ENCODE measurements around the gene POLR1H. TPM values are rescaled to one million over a fixed set of nuclear protein-coding genes. Genes with fewer than 3 reads are reported as not detected.

Gene POLR1H
- total and polyA plus RNA-seq, 2 experiments from 2014 or later = 28.1 to 93.6 TPM

DNA sequence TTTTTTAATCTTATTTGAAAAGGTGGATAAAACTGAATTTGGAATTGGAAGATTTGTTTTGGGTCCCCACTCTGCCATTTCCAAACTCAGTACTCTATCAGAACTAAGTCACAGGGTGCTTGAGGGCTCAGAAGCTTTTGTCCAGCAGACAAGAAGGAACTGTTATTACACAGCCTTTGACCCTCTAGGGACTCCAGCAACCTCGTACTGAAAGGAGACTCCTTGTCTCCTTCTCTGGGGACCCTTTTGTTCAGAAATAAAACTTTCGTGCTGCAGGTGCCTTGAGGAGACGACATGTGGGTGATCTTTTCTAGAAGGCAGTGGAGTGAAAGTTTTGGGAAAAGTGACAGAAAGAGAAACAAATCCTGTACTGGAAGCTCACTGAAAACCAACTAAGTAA is 7.4 kb upstream of the POLR1H start:
- H3K4me3 ChIP-seq = no peak overlapping the region

DNA sequence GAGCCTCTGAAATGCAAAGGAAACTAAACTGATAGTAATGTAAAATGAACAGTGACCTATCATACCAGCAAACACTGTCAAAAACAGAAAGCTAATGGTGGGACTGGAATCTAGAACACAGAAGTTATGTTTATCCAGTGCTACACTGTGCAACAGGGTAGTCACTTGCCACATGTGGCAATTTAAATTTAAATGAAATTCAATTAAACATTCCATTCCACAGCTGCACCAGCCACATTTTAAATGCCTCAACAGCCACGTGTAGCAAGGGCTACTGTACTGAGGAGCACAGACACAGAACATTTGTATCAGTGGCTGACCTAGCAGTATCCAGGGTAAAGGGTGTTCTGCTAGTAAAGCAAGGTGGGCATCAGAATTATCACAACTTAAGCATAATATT is 5.6 kb upstream of the POLR1H start:
- Mint-ChIP-seq H3K27me3 (ENCODE audit: insufficient read depth, low read depth, poor library complexity) (no peaks in the 10 kb centered on the region), H3K4me3 (no peak overlapping the region), H3K36me3 (ENCODE audit: low read depth) (no peaks in the 10 kb centered on the region), H3K4me1 (no peaks in the 10 kb centered on the region; the same call in 2 of the 3 replicates), H3K9me3 (no peaks in the 10 kb centered on the region), H3K27ac (no peak overlapping the region)
- TF ChIP-seq POLR2AphosphoS5 (IDR thresholded peaks at IDR 0.05; ENCODE audit: low read depth) (no peak), ZNF331 (CRISPR knock-in tag; IDR thresholded peaks at IDR 0.05; ENCODE audit: low read depth) (no peak), STAT1 (IDR thresholded peaks at IDR 0.05; ENCODE audit: unreplicated experiment) (no peak), JUNB (IDR thresholded peaks at IDR 0.05; ENCODE audit: unreplicated experiment) (no peak), NANOG (IDR thresholded peaks at IDR 0.05; ENCODE audit: borderline replicate concordance) (no peak), ZNF114 (CRISPR knock-in tag; IDR thresholded peaks at IDR 0.05) (no peak)
- H3K27ac ChIP-seq (ENCODE audit: low read depth) = no peak overlapping the region
- H3K36me3 ChIP-seq (ENCODE audit: insufficient read depth) = no peaks in the 10 kb centered on the region
- peaks cover 9% of the 10 kb centered on the region for H3K4me1 ChIP-seq (ENCODE audit: insufficient read depth)
- H3K9me2 ChIP-seq (ENCODE audit: insufficient read depth) = no peaks in the 10 kb centered on the region
- H4K20me1 ChIP-seq (replicated peaks; ENCODE audit: insufficient read depth) = no peaks in the 10 kb centered on the region; the same call in 1 of the 2 replicates
- no peak overlapping the region for H3K4me3 ChIP-seq
- no peak for DNase-seq (ENCODE audit: low spot score)
- no peak overlapping the region for H3K4me2 ChIP-seq
- H2AFZ ChIP-seq = no peak overlapping the region
- no peaks in the 10 kb centered on the region for H3K27me3 ChIP-seq (ENCODE audit: insufficient read depth)
- H3F3A ChIP-seq (replicated peaks; ENCODE audit: low read depth) = no peaks in the 10 kb centered on the region
- ATAC-seq = no peak
- H3K79me2 ChIP-seq (replicated peaks; ENCODE audit: insufficient read depth) = peaks cover 6% of the 10 kb centered on the region; the same call in 1 of the 2 replicates

More for the DNA sequence above, 7.4 kb upstream of the POLR1H start:
- Mint-ChIP-seq H3K27me3 (ENCODE audit: insufficient read depth, low read depth, poor library complexity) (no peaks in the 10 kb centered on the region), H3K27ac (no peak overlapping the region), H3K36me3 (ENCODE audit: low read depth) (no peaks in the 10 kb centered on the region), H3K4me3 (no peak overlapping the region), H3K4me1 (no peaks in the 10 kb centered on the region), H3K9me3 (no peaks in the 10 kb centered on the region)
- no peak for TF ChIP-seq NANOG (IDR thresholded peaks at IDR 0.05; ENCODE audit: borderline replicate concordance)
- no peak for TF ChIP-seq STAT1 (IDR thresholded peaks at IDR 0.05; ENCODE audit: unreplicated experiment)
- TF ChIP-seq CREB1 (CRISPR knock-in tag; IDR thresholded peaks at IDR 0.05; ENCODE audit: low read depth) = no peak
- no peak for TF ChIP-seq ZNF114 (CRISPR knock-in tag; IDR thresholded peaks at IDR 0.05)
- TF ChIP-seq, protein P1, sequence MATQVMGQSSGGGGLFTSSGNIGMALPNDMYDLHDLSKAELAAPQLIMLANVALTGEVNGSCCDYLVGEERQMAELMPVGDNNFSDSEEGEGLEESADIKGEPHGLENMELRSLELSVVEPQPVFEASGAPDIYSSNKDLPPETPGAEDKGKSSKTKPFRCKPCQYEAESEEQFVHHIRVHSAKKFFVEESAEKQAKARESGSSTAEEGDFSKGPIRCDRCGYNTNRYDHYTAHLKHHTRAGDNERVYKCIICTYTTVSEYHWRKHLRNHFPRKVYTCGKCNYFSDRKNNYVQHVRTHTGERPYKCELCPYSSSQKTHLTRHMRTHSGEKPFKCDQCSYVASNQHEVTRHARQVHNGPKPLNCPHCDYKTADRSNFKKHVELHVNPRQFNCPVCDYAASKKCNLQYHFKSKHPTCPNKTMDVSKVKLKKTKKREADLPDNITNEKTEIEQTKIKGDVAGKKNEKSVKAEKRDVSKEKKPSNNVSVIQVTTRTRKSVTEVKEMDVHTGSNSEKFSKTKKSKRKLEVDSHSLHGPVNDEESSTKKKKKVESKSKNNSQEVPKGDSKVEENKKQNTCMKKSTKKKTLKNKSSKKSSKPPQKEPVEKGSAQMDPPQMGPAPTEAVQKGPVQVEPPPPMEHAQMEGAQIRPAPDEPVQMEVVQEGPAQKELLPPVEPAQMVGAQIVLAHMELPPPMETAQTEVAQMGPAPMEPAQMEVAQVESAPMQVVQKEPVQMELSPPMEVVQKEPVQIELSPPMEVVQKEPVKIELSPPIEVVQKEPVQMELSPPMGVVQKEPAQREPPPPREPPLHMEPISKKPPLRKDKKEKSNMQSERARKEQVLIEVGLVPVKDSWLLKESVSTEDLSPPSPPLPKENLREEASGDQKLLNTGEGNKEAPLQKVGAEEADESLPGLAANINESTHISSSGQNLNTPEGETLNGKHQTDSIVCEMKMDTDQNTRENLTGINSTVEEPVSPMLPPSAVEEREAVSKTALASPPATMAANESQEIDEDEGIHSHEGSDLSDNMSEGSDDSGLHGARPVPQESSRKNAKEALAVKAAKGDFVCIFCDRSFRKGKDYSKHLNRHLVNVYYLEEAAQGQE (IDR thresholded peaks at IDR 0.05; ENCODE audit: unreplicated experiment) = no peak
- TF ChIP-seq, protein P2, sequence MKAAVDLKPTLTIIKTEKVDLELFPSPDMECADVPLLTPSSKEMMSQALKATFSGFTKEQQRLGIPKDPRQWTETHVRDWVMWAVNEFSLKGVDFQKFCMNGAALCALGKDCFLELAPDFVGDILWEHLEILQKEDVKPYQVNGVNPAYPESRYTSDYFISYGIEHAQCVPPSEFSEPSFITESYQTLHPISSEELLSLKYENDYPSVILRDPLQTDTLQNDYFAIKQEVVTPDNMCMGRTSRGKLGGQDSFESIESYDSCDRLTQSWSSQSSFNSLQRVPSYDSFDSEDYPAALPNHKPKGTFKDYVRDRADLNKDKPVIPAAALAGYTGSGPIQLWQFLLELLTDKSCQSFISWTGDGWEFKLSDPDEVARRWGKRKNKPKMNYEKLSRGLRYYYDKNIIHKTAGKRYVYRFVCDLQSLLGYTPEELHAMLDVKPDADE (IDR thresholded peaks at IDR 0.05) = no peak
- TF ChIP-seq EZH2phosphoT487 (IDR thresholded peaks at IDR 0.05; ENCODE audit: unreplicated experiment) = no peak
- TF ChIP-seq POLR2AphosphoS5 (IDR thresholded peaks at IDR 0.05; ENCODE audit: low read depth) = no peak
- Histone ChIP-seq H2AFZ (no peak overlapping the region), H3K36me3 (ENCODE audit: insufficient read depth) (no peaks in the 10 kb centered on the region), H3K27me3 (ENCODE audit: insufficient read depth) (no peaks in the 10 kb centered on the region), H3K4me1 (ENCODE audit: insufficient read depth) (no peaks in the 10 kb centered on the region), H3F3A (replicated peaks; ENCODE audit: low read depth) (no peaks in the 10 kb centered on the region), H3K79me2 (replicated peaks; ENCODE audit: insufficient read depth) (no peaks in the 10 kb centered on the region), H4K20me1 (replicated peaks; ENCODE audit: insufficient read depth) (no peaks in the 10 kb centered on the region; the same call in 1 of the 2 replicates), H3K4me2 (no peak overlapping the region), H3K27ac (ENCODE audit: low read depth) (no peak overlapping the region), H3K9me2 (ENCODE audit: insufficient read depth) (no peaks in the 10 kb centered on the region)
- ATAC-seq (no peak), DNase-seq (ENCODE audit: low spot score) (no peak)

Measured in GM23338 (cell line).